Stimulated activated CD4-positive, alpha-beta T cell treated with anti-CD3 and anti-CD28 coated beads, TNF-alpha, amount 100 ng/mL, for 1 hour (primary cell): ENCODE data around the gene HCFC1.

ENCODE experiments used
- DNase-seq, 3 donors: peaks; one replicate each; pipeline ENCODE4 v3.0.0-alpha.2; 2020; ENCODE audit warnings: low read depth in 3 of 3, low spot score in 1 of 3

HCFC1 gene

DNA sequence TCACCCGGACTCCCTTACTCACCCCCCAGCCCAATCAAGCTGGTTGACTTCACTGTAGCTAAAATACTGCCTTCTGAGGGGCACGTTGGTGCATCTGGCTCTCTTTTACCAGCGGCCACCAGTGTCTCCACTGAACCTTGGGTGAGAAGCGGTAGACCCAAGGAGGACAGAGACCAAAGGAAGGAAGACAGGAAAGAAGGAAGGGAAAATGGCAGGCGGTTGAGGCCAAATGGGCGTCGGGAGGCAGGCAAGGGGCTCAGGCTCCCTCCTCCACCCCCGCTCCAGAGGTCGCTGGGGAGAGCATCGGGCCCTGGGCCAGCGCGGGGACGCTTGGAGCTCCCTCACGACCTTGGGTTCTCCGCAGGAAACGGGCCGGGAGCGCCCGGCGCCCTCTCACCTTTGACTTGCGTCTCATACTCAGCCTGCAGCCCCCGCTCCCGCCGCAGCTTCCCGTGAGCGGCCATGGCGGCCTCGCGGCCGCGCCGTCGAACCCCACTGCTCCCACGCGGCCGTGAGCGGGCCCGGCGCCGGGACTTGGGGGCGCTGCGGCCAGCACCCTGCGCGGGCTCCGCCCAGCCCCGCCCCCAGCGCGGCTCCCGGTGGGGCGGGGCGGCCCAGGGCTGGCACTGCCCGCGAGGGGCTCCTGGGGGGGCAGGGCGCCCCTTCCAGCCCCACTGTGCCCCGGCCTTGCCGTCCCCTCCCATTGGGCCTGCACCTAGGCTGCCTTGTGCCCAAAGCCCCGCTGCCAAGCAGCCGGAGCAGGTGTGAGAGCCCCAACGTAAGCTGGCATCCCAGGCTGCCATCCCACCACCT is 45.7 kb downstream of the HCFC1 start, which contains the start of gene ARHGAP4:
TSS of gene ARHGAP4 (minus strand) at position 526 of the 813 bp plus-strand sequence. CDS start at position 464, 62 bp downstream.
- DNase-seq, result no peak

GRCh38 chrX:153925387-153925738 is 46.3 kb downstream of the HCFC1 start:
- DNase-seq, result no peak

DNA sequence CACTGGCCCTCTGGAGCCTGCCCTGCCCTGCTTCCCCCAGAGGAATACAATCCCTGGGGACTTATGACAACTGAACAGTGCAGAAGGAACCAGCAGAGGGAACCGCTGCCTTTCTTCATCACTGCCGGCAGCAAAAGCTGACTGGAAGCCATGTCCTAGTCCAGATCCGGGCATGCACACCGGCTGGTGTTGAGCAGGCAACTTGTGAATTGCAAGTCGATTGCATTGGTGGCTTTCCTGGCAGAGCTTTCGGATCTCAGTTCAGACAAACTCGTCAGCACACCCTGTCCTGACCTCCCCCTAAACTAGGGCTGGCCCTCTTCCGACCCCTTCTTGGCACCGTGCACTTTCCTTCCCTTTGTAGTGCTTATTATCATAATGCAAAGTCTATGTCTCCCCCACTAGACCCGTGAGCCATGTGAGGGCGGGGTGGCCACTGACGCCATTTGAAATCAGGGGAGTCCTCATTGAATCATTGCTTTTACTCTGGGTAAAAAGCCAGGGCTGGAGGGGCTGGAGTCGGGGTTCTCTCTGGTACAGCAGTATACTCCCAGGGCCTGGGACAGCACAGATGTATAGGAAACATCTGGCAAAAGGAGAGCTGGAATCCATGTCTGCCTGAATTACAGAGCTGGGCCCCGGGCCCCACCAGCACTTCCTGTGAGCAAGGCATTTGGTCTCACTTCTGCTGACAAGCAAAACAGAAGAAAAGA is 47.3 kb downstream of the HCFC1 start:
- DNase-seq, result no peak

- DNase-seq, result no peak
Observed at GRCh38 chrX:153922932-153923857, 48.4 kb downstream of the HCFC1 start.

DNA sequence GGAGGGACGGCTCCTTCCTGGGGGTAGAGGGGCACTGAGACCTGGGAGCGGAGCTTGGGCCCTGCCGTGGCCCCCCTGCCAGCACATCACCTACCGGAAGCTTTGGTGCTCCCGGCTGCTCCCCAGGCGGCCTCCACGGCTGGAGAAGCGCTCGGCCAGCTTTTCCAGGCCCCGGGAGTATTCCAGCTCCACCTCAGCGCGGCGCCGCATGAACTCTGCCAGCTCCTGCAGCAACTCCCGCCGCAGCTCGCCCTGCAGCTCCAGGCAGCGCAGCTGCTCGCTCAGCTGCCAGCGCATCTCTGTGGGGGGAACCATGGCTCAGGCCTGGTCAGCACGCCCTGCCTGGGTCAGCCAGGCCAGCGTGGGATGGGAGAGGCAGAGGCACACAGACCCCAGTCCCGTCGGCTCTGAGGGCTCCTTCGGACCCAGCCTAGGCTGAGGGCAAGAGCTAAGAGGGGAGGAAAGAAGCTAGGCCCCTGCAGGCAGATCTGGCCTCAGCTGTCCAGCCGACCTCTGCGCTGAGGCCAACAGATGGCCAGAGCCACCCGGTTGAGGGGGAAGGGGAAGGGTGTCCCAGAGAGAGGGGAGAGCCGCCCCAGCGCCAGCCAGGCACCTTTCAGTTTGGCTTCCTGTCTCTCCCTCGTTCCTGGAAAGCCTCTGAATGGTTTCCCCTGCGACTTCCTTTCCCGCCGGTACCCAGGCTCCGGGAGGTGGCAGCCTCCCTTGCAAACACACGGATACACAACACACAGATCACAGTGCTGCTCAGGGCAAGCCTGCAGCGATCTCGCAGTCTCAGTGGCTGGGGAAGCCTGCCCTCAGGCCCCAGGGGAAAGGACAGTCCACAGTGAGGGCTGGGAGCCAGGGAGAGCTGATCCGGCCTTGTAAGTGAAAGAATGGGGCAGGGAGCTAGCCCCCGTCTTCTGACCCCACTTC is 49.8 kb downstream of the HCFC1 start:
- no peak for DNase-seq

DNA sequence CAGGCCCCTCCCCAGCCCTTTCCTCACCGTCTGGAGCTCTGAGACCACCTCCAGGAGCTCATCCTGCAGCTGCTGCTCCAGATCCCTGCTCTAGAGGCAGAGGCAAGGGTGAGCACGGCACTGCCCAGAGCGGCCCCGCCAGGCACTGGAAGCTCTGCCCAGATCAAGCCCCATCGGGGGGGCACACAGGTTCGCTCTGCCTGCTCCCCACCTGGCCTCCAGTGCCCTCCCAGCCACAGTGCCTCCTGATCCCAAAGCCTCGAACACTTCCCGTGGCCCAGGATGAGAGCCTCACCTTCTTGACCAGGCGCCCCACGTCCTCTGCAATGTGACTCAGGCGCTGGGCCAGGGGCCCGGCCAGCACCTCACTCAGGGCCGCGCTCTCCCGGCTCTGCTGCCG is 50.5 kb downstream of the HCFC1 start:
- no peak for DNase-seq

DNA sequence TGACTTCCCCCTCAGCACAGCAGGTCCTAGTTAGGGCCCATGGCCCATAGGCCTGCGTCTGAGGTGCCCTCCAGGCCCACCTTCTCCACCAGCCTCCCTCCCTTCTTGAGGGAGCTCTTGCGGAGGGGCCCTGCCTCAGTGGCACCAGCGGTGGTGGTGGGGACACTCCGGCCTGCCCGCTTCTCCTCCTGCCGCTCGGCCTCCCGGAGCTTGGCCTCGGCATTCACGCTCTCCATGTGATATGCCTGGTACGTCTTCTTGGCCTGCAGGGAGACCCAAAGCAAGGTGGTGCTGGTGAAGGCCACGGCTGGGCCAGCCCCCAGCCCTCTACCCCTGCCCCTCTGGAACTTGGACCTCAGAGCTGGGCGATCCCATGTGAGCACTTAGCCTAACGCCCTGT is 51.1 kb downstream of the HCFC1 start:
- no peak for DNase-seq

- DNase-seq, result no peak
Observed at GRCh38 chrX:153919281-153919680, 52.3 kb downstream of the HCFC1 start.

DNA sequence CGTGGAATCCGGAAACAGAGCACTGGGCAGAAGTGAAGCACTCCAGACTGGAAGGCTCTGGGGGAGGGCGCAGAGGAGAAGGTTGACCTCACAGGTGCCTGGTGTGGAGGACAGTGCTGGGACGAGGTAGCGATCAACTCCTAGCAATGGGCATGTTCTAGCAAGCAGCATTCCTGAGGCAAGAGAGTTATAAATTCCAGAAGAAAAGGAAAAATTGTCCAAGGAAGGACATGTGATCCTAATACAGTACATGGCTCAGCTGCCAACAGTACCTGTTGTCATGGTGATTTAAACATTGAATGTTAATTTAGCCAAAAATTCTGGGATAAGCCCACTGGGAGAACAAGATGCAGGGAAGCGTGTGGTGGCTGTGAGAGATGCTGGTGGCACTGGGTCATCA is 53.7 kb downstream of the HCFC1 start:
- no peak for DNase-seq

- no peak for DNase-seq
Observed at GRCh38 chrX:153913701-153914100, 57.9 kb downstream of the HCFC1 start.

- no peak for DNase-seq
Observed at GRCh38 chrX:153913211-153913610, 58.4 kb downstream of the HCFC1 start.

DNA sequence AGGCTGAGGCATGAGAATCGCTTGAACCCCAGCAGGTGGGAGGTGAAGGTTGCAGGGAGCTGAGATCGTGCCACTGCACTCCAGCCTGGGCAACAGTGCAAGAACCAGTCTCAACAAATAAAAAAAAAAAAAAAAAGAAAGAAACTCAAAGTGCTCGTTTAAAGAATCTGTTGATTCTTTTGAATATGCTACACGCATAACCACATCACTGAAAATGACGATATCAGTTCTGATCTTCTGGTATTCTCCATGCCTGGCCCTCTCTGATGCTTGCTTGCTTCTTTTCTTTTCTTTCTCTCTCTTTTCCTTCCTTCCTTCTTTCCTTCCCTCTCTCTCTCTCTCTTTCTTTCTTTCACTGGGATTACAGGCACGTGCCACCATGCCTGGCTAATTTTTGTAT is 59.8 kb downstream of the HCFC1 start:
- no peak for DNase-seq

DNA sequence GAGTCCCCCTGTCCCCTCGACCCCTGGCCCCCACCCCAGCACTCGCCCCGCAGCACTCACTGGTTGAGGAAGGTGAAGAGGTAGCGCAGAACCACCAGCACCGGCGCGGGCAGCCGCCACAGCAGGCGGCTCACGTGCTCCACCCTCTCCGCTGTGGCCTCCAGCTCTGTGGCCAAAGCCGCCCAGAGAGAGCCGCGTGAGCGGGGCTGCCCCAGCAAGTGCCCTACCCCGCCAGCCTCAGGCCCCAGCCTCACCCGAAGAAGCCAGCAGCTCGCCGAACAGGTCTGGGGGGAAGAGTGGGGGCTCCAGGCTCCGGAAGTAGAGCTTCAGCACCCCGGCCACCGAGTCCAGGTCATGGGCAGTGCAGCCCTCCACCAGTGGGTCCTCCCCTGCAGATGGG is 61.2 kb downstream of the HCFC1 start:
- DNase-seq, result no peak

GRCh38 chrX:153909980-153910360 is 61.6 kb downstream of the HCFC1 start:
- DNase-seq, result no peak

- DNase-seq, result no peak
Observed at GRCh38 chrX:153909024-153909979, 62.3 kb downstream of the HCFC1 start.

- DNase-seq, result no peak
Observed at GRCh38 chrX:153908219-153908860, 63.3 kb downstream of the HCFC1 start.

DNA sequence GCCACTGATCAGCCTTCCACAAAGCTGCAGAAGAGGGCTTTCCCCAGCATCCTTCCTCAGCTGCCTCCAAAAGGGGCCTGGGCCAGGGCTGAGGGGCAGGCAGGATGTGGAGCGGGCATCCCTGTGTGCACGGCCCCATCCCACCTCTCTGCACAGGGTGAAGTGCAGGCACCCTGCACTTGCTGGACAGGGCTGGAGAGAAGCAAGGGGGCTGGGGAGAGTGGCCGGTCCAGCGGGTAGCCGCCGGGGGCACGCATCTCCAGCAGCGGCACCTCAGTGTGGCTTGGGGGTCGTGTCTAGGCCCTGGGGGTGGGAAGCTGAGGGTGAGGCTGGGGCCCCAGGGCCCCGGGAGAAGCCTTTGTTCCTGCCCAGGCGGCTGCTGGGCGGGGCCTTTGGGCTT is 64.2 kb downstream of the HCFC1 start:
- no peak for DNase-seq

DNA sequence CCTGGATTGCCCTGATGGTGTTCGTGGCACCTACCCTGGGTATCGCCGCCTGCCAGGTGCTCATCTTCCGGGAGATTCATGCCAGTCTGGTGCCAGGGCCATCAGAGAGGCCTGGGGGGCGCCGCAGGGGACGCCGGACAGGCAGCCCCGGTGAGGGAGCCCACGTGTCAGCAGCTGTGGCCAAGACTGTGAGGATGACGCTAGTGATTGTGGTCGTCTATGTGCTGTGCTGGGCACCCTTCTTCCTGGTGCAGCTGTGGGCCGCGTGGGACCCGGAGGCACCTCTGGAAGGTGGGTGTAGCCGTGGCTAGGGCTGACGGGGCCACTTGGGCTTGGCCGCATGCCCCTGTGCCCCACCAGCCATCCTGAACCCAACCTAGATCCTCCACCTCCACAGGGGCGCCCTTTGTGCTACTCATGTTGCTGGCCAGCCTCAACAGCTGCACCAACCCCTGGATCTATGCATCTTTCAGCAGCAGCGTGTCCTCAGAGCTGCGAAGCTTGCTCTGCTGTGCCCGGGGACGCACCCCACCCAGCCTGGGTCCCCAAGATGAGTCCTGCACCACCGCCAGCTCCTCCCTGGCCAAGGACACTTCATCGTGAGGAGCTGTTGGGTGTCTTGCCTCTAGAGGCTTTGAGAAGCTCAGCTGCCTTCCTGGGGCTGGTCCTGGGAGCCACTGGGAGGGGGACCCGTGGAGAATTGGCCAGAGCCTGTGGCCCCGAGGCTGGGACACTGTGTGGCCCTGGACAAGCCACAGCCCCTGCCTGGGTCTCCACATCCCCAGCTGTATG is 65.3 kb downstream of the HCFC1 start:
- DNase-seq, result no peak
